HL-60/S4 (cell line): Measurements from ENCODE around the gene CLDN9.
"Not testable (repeated sequence)": the region's sequence is repeated elsewhere in the genome, so short reads cannot be mapped to it uniquely, and the experiment has no call there.

ENCODE experiments used
- in situ Hi-C: fragments of 300-500 bp; cut with MboI; formaldehyde crosslinking; loops from 2 replicates; pipeline ENCODE4 v1.14.3; 2022; ENCODE audit warnings: low sequenced_read_pairs

Gene CLDN9

GRCh38 chr16:3052571-3053329, 40.0 kb downstream of the CLDN9 start:
- in situ Hi-C loops, result not testable (repeated sequence)

GRCh38 chr16:3053330-3053710, 40.6 kb downstream of the CLDN9 start:
- in situ Hi-C loops, result not testable (repeated sequence)

- in situ Hi-C loops, result no loop called here
These were observed 42.4 kb downstream of the CLDN9 start for GRCh38 chr16:3054965-3055733.

- in situ Hi-C loops, result not testable (repeated sequence)
These were observed 43.0 kb downstream of the CLDN9 start for GRCh38 chr16:3055734-3056115.

- in situ Hi-C loops, result no loop called here
These were observed 43.8 kb downstream of the CLDN9 start for GRCh38 chr16:3056336-3057180.

GRCh38 chr16:3057181-3058138, 44.7 kb downstream of the CLDN9 start:
- in situ Hi-C loops, result no loop called here

- in situ Hi-C loops, result no loop called here
These were observed 45.7 kb downstream of the CLDN9 start for GRCh38 chr16:3058139-3059030.

- in situ Hi-C loops, result no loop called here
These were observed 46.5 kb downstream of the CLDN9 start for GRCh38 chr16:3059041-3059722.

- in situ Hi-C loops, result loop anchor here (5.0 kb wide), 1 partner anchor 68 kb away; no protein-coding TSS in a partner anchor
These were observed 47.1 kb downstream of the CLDN9 start for GRCh38 chr16:3059723-3060242.

GRCh38 chr16:3060339-3061127, 47.8 kb downstream of the CLDN9 start:
- in situ Hi-C loops, result loop anchor here (5.0 kb wide), 1 partner anchor 67 kb away; no protein-coding TSS in a partner anchor

GRCh38 chr16:3062553-3062952, 49.8 kb downstream of the CLDN9 start:
- in situ Hi-C loops, result loop anchor here (5.0 kb wide), 1 partner anchor 65 kb away; no protein-coding TSS in a partner anchor

- in situ Hi-C loops, result loop anchor here (5.0 kb wide), 1 partner anchor 63 kb away; no protein-coding TSS in a partner anchor
These were observed 51.1 kb downstream of the CLDN9 start for GRCh38 chr16:3063625-3064386.
